Astrocyte (in vitro differentiated cells and primary cell): Measurements from ENCODE around the gene TNNI3K. TPM values are rescaled to one million over a fixed set of nuclear protein-coding genes. Genes with fewer than 3 reads are reported as not detected.

Experiments used
- DNase-seq: peaks from one replicate; pipeline ENCODE4 v3.0.0-alpha.2; 2010; ENCODE audit warnings: low read depth
- FAIRE-seq: peaks from 2 replicates; lab custom pipeline; 2011; peaks lifted over from hg19 to GRCh38; lab: Jason Lieb, UNC
- H2AFZ ChIP-seq: 2 replicates; pipeline ENCODE4 v1.6.0; 2012; ENCODE audit warnings: low read depth, low read length, inconsistent platforms
- H3K27ac ChIP-seq: 2 replicates; pipeline ENCODE4 v1.5.1; 2011; ENCODE audit warnings: low read depth, low read length, inconsistent platforms
- H3K27me3 ChIP-seq: 2 replicates; pipeline ENCODE4 v1.6.0; 2011; ENCODE audit warnings: low read length, inconsistent platforms; ENCODE audit not compliant: insufficient read depth
- H3K36me3 ChIP-seq: 2 replicates; pipeline ENCODE4 v1.5.1; 2011; ENCODE audit warnings: low read length, inconsistent platforms; ENCODE audit not compliant: insufficient read depth
- H3K4me1 ChIP-seq: 2 replicates; pipeline ENCODE4 v1.5.1; 2011; ENCODE audit warnings: low read length, inconsistent platforms; ENCODE audit not compliant: insufficient read depth
- H3K4me2 ChIP-seq: 2 replicates; pipeline ENCODE4 v1.6.0; 2012; ENCODE audit warnings: low read length, inconsistent platforms
- H3K4me3 ChIP-seq: 2 replicates; pipeline ENCODE4 v1.5.1; 2011; ENCODE audit warnings: low read depth, mild to moderate bottlenecking, low read length, inconsistent platforms; ENCODE audit not compliant: insufficient read depth
- H3K79me2 ChIP-seq: 2 replicates; pipeline ENCODE4 v1.6.0; 2012; ENCODE audit warnings: mild to moderate bottlenecking, low read length, inconsistent platforms; ENCODE audit not compliant: insufficient read depth
- H3K9ac ChIP-seq: 2 replicates; pipeline ENCODE4 v1.6.0; 2012; ENCODE audit warnings: mild to moderate bottlenecking, low read length, inconsistent platforms
- H3K9me3 ChIP-seq: 2 replicates; pipeline ENCODE4 v1.5.1; 2012; ENCODE audit warnings: low read depth, mild to moderate bottlenecking, low read length, inconsistent platforms; ENCODE audit not compliant: insufficient read depth
- H4K20me1 ChIP-seq: 2 replicates; pipeline ENCODE4 v1.6.0; 2012; ENCODE audit warnings: low read length, inconsistent platforms; ENCODE audit not compliant: insufficient read depth
- H3K27ac Mint-ChIP-seq: one replicate; pipeline ENCODE4 v1.8.0; 2021; ENCODE audit warnings: mild to moderate bottlenecking, mixed read lengths; ENCODE audit not compliant: unreplicated experiment
- H3K27me3 Mint-ChIP-seq: one replicate; pipeline ENCODE4 v1.8.0; 2021; ENCODE audit warnings: low read depth, mixed read lengths; ENCODE audit not compliant: unreplicated experiment
- H3K36me3 Mint-ChIP-seq: one replicate; pipeline ENCODE4 v1.8.0; 2021; ENCODE audit warnings: low read depth, mixed read lengths; ENCODE audit not compliant: unreplicated experiment
- H3K4me1 Mint-ChIP-seq: one replicate; pipeline ENCODE4 v1.8.0; 2021; ENCODE audit warnings: low read depth, mixed read lengths; ENCODE audit not compliant: unreplicated experiment
- H3K4me3 Mint-ChIP-seq: one replicate; pipeline ENCODE4 v1.8.0; 2021; ENCODE audit warnings: mild to moderate bottlenecking, moderate library complexity, mixed read lengths; ENCODE audit not compliant: unreplicated experiment
- H3K9me3 Mint-ChIP-seq: one replicate; pipeline ENCODE4 v1.8.0; 2021; ENCODE audit warnings: mild to moderate bottlenecking, mixed read lengths; ENCODE audit not compliant: unreplicated experiment
- EZH2 ChIP-seq: IDR thresholded peaks from 2 replicates; pipeline ENCODE4 v1.6.1; 2012; ENCODE audit warnings: mild to moderate bottlenecking, low read length, inconsistent platforms; ENCODE audit not compliant: insufficient read depth
- total RNA-seq: library from RNA; stranded (reverse); gene quantifications from 2 replicates; pipeline ENCODE4 v1.2.1, GENCODE V29; 2021
- TF ChIP-seq, protein P1 (sequence below): IDR thresholded peaks from 2 replicates; pipeline ENCODE4 v1.5.1; 2011; ENCODE audit warnings: low read depth, mild to moderate bottlenecking, inconsistent platforms, low read length, moderate library complexity; ENCODE audit not compliant: insufficient read depth

TNNI3K gene
- total RNA-seq, 1 donor from 2014 or later, result 0.45 TPM

DNA sequence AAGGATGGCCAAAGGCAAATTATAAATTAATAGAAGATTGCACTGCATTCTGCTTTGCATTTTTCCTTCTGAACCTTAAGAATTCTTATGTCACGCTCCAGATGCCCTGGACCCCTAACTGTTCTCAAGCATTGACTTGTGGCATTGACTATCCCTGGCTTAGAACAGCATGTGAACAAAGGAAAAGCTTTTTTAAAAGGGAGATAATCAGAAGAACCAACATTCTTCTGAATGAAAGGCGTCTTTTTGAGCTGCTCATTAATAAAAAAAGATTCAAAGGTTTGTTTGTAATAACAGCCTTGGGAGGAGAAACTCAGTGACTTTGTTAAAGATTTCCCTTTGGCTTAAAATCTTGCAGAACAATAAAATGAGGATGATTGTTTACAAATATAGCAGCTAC lies 105.5 kb downstream of the TNNI3K start:
- Mint-ChIP-seq H3K27ac (no peak overlapping the region), H3K4me1 (no peaks in the 10 kb centered on the region), H3K27me3 (no peaks in the 10 kb centered on the region), H3K36me3 (no peaks in the 10 kb centered on the region), H3K9me3 (no peaks in the 10 kb centered on the region), H3K4me3 (no peak overlapping the region)
- TF ChIP-seq EZH2, result no peak
- TF ChIP-seq, protein P1, sequence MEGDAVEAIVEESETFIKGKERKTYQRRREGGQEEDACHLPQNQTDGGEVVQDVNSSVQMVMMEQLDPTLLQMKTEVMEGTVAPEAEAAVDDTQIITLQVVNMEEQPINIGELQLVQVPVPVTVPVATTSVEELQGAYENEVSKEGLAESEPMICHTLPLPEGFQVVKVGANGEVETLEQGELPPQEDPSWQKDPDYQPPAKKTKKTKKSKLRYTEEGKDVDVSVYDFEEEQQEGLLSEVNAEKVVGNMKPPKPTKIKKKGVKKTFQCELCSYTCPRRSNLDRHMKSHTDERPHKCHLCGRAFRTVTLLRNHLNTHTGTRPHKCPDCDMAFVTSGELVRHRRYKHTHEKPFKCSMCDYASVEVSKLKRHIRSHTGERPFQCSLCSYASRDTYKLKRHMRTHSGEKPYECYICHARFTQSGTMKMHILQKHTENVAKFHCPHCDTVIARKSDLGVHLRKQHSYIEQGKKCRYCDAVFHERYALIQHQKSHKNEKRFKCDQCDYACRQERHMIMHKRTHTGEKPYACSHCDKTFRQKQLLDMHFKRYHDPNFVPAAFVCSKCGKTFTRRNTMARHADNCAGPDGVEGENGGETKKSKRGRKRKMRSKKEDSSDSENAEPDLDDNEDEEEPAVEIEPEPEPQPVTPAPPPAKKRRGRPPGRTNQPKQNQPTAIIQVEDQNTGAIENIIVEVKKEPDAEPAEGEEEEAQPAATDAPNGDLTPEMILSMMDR, result no peak
- no peak overlapping the region for H3K9ac ChIP-seq
- no peaks in the 10 kb centered on the region for H3K79me2 ChIP-seq
- DNase-seq, result no peak
- no peaks in the 10 kb centered on the region for H3K9me3 ChIP-seq
- H3K4me3 ChIP-seq, result no peak overlapping the region
- H3K36me3 ChIP-seq, result no peaks in the 10 kb centered on the region
- H2AFZ ChIP-seq, result no peak overlapping the region
- H3K4me2 ChIP-seq, result no peak overlapping the region
- no peaks in the 10 kb centered on the region for H3K4me1 ChIP-seq
- no peaks in the 10 kb centered on the region for H4K20me1 ChIP-seq
- H3K27ac ChIP-seq, result no peak overlapping the region
- no peak for FAIRE-seq
- no peaks in the 10 kb centered on the region for H3K27me3 ChIP-seq

DNA sequence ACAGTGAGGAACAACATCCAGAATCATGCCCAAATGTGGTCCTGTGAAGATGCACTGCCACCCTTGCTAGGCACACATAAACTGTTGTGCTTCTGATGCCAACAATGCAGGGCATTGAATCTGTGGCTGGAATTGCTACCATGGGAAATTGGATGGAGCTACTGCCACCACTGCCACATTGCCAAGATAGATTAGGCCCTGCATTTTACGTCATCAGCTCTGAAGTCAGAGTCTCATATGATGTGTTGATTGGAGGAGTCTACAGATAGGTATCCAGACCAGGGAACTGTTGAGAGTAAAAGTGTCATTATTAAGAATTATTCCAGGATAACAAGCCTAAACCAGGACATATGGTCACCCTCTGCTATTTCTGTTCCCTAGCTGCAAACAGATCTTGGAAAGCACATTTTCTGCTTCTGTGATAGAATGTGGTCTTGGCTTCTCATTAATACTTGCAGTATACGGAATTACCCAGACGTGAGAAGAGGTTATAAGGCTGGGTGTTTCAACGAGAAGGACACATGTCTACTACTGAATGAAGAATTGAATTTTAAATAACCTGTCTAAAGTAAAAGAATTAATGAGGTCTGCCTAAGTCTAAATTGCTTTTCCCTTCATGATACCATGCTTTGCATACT lies 106.6 kb downstream of the TNNI3K start:
- no peaks in the 10 kb centered on the region for H3K9me3 ChIP-seq
- Mint-ChIP-seq H3K4me1 (no peaks in the 10 kb centered on the region), H3K27ac (no peak overlapping the region), H3K4me3 (no peak overlapping the region), H3K9me3 (no peaks in the 10 kb centered on the region), H3K36me3 (no peaks in the 10 kb centered on the region), H3K27me3 (no peaks in the 10 kb centered on the region)
- H3K4me1 ChIP-seq, result no peaks in the 10 kb centered on the region
- H3K36me3 ChIP-seq, result no peaks in the 10 kb centered on the region
- no peaks in the 10 kb centered on the region for H3K79me2 ChIP-seq
- H3K9ac ChIP-seq, result no peak overlapping the region
- H2AFZ ChIP-seq, result no peak overlapping the region
- FAIRE-seq (no peak), DNase-seq (no peak)
- no peaks in the 10 kb centered on the region for H4K20me1 ChIP-seq
- H3K4me2 ChIP-seq, result no peak overlapping the region
- no peak overlapping the region for H3K27ac ChIP-seq
- TF ChIP-seq, protein P1, result no peak
- no peak for TF ChIP-seq EZH2
- no peaks in the 10 kb centered on the region for H3K27me3 ChIP-seq
- H3K4me3 ChIP-seq, result no peak overlapping the region

DNA sequence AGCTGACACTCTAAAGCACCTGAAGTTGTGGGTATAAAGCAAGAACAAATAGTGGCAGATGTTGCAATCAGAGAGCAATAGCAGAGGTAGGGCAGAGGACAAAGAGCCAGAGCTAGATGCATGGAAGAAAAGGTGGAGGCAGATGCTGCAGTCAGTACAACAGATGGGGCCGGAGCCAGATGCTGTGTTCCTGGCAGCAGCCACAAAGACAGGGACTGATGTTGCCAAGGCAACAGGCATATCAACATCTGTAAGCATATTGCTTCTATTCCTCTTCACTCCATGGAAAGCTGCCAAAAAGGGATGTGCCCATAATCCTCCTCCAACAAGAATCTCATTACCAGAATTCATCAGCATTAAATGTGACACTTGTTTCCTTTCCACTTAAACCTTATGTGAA lies 108.0 kb downstream of the TNNI3K start:
- Histone ChIP-seq H3K27ac (no peak overlapping the region), H3K9me3 (no peaks in the 10 kb centered on the region), H3K27me3 (no peaks in the 10 kb centered on the region), H2AFZ (no peak overlapping the region), H4K20me1 (no peaks in the 10 kb centered on the region), H3K4me1 (no peaks in the 10 kb centered on the region), H3K79me2 (no peaks in the 10 kb centered on the region), H3K4me2 (no peak overlapping the region), H3K36me3 (no peaks in the 10 kb centered on the region), H3K4me3 (no peak overlapping the region), H3K9ac (no peak overlapping the region)
- DNase-seq (no peak), FAIRE-seq (no peak)
- peaks cover under 1% of the 10 kb centered on the region for H3K9me3 Mint-ChIP-seq
- TF ChIP-seq, protein P1, result no peak
- no peak for TF ChIP-seq EZH2
- H3K4me3 Mint-ChIP-seq, result no peak overlapping the region
- H3K27ac Mint-ChIP-seq, result no peak overlapping the region
- H3K4me1 Mint-ChIP-seq, result no peaks in the 10 kb centered on the region
- no peaks in the 10 kb centered on the region for H3K36me3 Mint-ChIP-seq
- no peaks in the 10 kb centered on the region for H3K27me3 Mint-ChIP-seq
